Uterus (tissue), 4 donors: ENCODE results near the gene COPE. TPM values are rescaled to one million over a fixed set of nuclear protein-coding genes. Genes with fewer than 3 reads are reported as not detected.
A peak's percentile ranks its signal among the peaks of the same experiment; 100 is the strongest.

Experiments used
- DNase-seq, 2 donors: peaks; one replicate each; pipeline ENCODE4 v3.0.0-alpha.2; 2019 to 2020
- H3K27ac ChIP-seq, 2 donors: fragments of 200-600 bp; sonication (generic); 1 replicate in 1 of 2; 2 replicates in 1 of 2; pipeline ENCODE4 v1.5.1; 2016 to 2018
- H3K27me3 ChIP-seq, 2 donors: fragments of 200-600 bp; sonication (generic); one replicate each; pipeline ENCODE4 v1.5.1; 2018 to 2019; ENCODE audit warnings: control low read depth in 1 of 2
- H3K36me3 ChIP-seq, 2 donors: fragments of 200-600 bp; sonication (generic); one replicate each; pipeline ENCODE4 v1.5.1; 2019; ENCODE audit warnings: control low read depth in 1 of 2
- H3K4me1 ChIP-seq, 2 donors: fragments of 200-600 bp; sonication (generic); one replicate each; pipeline ENCODE4 v1.5.1; 2018 to 2019; ENCODE audit warnings: control low read depth in 1 of 2
- H3K4me3 ChIP-seq, 2 donors: fragments of 200-600 bp; sonication (generic); 1 replicate in 1 of 2; 2 replicates in 1 of 2; pipeline ENCODE4 v1.5.1; 2018 to 2019; ENCODE audit warnings: mild to moderate bottlenecking in 1 of 2
- H3K9me3 ChIP-seq, 2 donors: fragments of 200-600 bp; sonication (generic); one replicate each; pipeline ENCODE4 v1.5.1; 2019; ENCODE audit warnings: control low read depth in 1 of 2
- CTCF ChIP-seq, 4 experiments: fragments of 200-600 bp in 2 of 4; fragments of 450-650 bp in 2 of 4; sonication (generic) in 2 of 4; IDR thresholded peaks; one replicate each; pipeline ENCODE4 v1.5.1; 2016 to 2019; ENCODE audit warnings: antibody characterized with exemption in 4 of 4, mild to moderate bottlenecking in 2 of 4, moderate library complexity in 1 of 4
- POLR2A ChIP-seq, 2 donors: fragments of 450-650 bp; IDR thresholded peaks; one replicate each; pipeline ENCODE4 v1.6.1; 2016; ENCODE audit warnings: antibody characterized with exemption in 2 of 2, mild to moderate bottlenecking in 1 of 2, moderate library complexity in 1 of 2
- intact Hi-C: fragments of 100-400 bp; cut with DNase I; formaldehyde crosslinking; loops from one replicate; pipeline ENCODE4 v1.15.1; 2023; ENCODE audit warnings: low total_unique reads
- total RNA-seq, 4 donors: library from RNA; depleted of rRNA in 3 of 4; stranded (reverse); fragments of >200 nt in 3 of 4; gene quantifications; one replicate each; pipeline versions ENCODE4 v1.1.0 to v1.2.4, GENCODE V29; 2014 to 2023
- donor health status: DM: yes; HTN: yes; CAD: no.

The COPE gene
- total RNA-seq, 4 donors from 2014 or later, result 93.7 to 190 (median 134) TPM

GRCh38 chr19:18861917-18862316 lies 57.3 kb downstream of the COPE start:
- Histone ChIP-seq H3K4me1 (no peaks in the 10 kb centered on the region), H3K4me3 (no peak overlapping the region), H3K27me3 (no peaks in the 10 kb centered on the region), H3K36me3 (no peaks in the 10 kb centered on the region), H3K27ac (no peak overlapping the region), H3K9me3 (no peaks in the 10 kb centered on the region)
- intact Hi-C loops, result no loop called here
- no peak for TF ChIP-seq CTCF (IDR thresholded peaks at IDR 0.05)
- no peak for TF ChIP-seq POLR2A (IDR thresholded peaks at IDR 0.05)
- DNase-seq, result no peak

GRCh38 chr19:18861235-18861634 lies 58.0 kb downstream of the COPE start:
- intact Hi-C loops, result no loop called here
- no peaks in the 10 kb centered on the region for H3K4me1 ChIP-seq

GRCh38 chr19:18860725-18861124 lies 58.5 kb downstream of the COPE start:
- H3K27me3 ChIP-seq, result no peaks in the 10 kb centered on the region
- H3K4me1 ChIP-seq, result no peaks in the 10 kb centered on the region
- no peak for DNase-seq
- no peak overlapping the region for H3K27ac ChIP-seq
- intact Hi-C loops, result no loop called here
- no peak for TF ChIP-seq POLR2A (IDR thresholded peaks at IDR 0.05)
- no peak for TF ChIP-seq CTCF (IDR thresholded peaks at IDR 0.05)
- no peaks in the 10 kb centered on the region for H3K36me3 ChIP-seq
- H3K4me3 ChIP-seq, result no peak overlapping the region
- no peaks in the 10 kb centered on the region for H3K9me3 ChIP-seq

More at GRCh38 chr19:18861235-18861634, 58.0 kb downstream of the COPE start:
- DNase-seq, result no peak
- Histone ChIP-seq H3K27ac (no peak overlapping the region), H3K27me3 (no peaks in the 10 kb centered on the region), H3K9me3 (no peaks in the 10 kb centered on the region), H3K36me3 (no peaks in the 10 kb centered on the region), H3K4me3 (no peak overlapping the region)
- no peak for TF ChIP-seq POLR2A (IDR thresholded peaks at IDR 0.05)
- no peak for TF ChIP-seq CTCF (IDR thresholded peaks at IDR 0.05)

- intact Hi-C loops, result no loop called here
- Histone ChIP-seq H3K27ac (no peak overlapping the region), H3K4me1 (no peaks in the 10 kb centered on the region), H3K27me3 (no peaks in the 10 kb centered on the region), H3K4me3 (no peak overlapping the region), H3K36me3 (no peaks in the 10 kb centered on the region), H3K9me3 (no peaks in the 10 kb centered on the region)
- no peak for TF ChIP-seq POLR2A (IDR thresholded peaks at IDR 0.05)
- DNase-seq, result no peak
Observed at GRCh38 chr19:18860302-18860700, 58.9 kb downstream of the COPE start.

- Histone ChIP-seq H3K27me3 (no peaks in the 10 kb centered on the region), H3K27ac (no peak overlapping the region), H3K36me3 (no peaks in the 10 kb centered on the region), H3K4me1 (no peaks in the 10 kb centered on the region), H3K4me3 (no peak overlapping the region), H3K9me3 (no peaks in the 10 kb centered on the region)
- peak in 1 of 2 donors; percentile 42 for DNase-seq
- intact Hi-C loops, result no loop called here
- TF ChIP-seq POLR2A (IDR thresholded peaks at IDR 0.05), result no peak
- no peak for TF ChIP-seq CTCF (IDR thresholded peaks at IDR 0.05)
Observed at GRCh38 chr19:18859676-18860301, 59.4 kb downstream of the COPE start.
